Neuronal stem cell (in vitro differentiated cells): Measurements from ENCODE around the gene SUSD3.

ENCODE experiments used
- DNase-seq: peaks from one replicate; pipeline ENCODE4 v3.0.0-alpha.2; 2013; ENCODE audit warnings: low spot score
- H2AFZ ChIP-seq: one replicate; pipeline ENCODE4 v1.6.1; 2013; ENCODE audit warnings: mild to moderate bottlenecking, low read length, inconsistent platforms
- H2AK5ac ChIP-seq: 2 replicates; pipeline ENCODE4 v1.6.1; 2013; ENCODE audit warnings: low read depth, mild to moderate bottlenecking, inconsistent platforms, low read length, moderate library complexity, mixed read lengths
- H2BK120ac ChIP-seq: 2 replicates; pipeline ENCODE4 v1.6.1; 2013; ENCODE audit warnings: low read depth, mild to moderate bottlenecking, inconsistent platforms, low read length, moderate library complexity, mixed read lengths
- H2BK12ac ChIP-seq: one replicate; pipeline ENCODE4 v1.6.1; 2013; ENCODE audit warnings: low read length, inconsistent platforms
- H2BK15ac ChIP-seq: 2 replicates; pipeline ENCODE4 v1.6.1; 2013; ENCODE audit warnings: mild to moderate bottlenecking, low read length, inconsistent platforms, mixed read lengths
- H2BK5ac ChIP-seq: one replicate; pipeline ENCODE4 v1.6.1; 2013; ENCODE audit warnings: inconsistent platforms, mild to moderate bottlenecking, low read length, moderate library complexity
- H3K14ac ChIP-seq: one replicate; pipeline ENCODE4 v1.6.1; 2013; ENCODE audit warnings: low read length, inconsistent platforms
- H3K18ac ChIP-seq: 2 replicates; pipeline ENCODE4 v1.6.1; 2013; ENCODE audit warnings: low read length, inconsistent platforms
- H3K23ac ChIP-seq: 2 replicates; pipeline ENCODE4 v1.6.1; 2013; ENCODE audit warnings: low read depth, mild to moderate bottlenecking, mixed read lengths, low read length, inconsistent platforms; ENCODE audit not compliant: poor library complexity
- H3K27ac ChIP-seq: replicated peaks from 3 replicates; pipeline ENCODE4 v1.5.1; 2013; ENCODE audit warnings: low read length, inconsistent platforms
- H3K27me3 ChIP-seq, 3 experiments: 2 replicates each; pipeline ENCODE4 v1.6.1; 2013; ENCODE audit warnings: low read length in 3 of 3, mild to moderate bottlenecking in 2 of 3, inconsistent platforms in 1 of 3, low read depth in 1 of 3, mixed read lengths in 1 of 3, moderate library complexity in 1 of 3; ENCODE audit not compliant: control insufficient read depth in 3 of 3, insufficient read depth in 3 of 3
- H3K36me3 ChIP-seq, 2 donors: replicated peaks in 1 of 2; 2 replicates each; pipeline ENCODE4 v1.6.1; 2013; ENCODE audit warnings: low read length in 2 of 2; ENCODE audit not compliant: control insufficient read depth in 2 of 2, insufficient read depth in 2 of 2
- H3K4ac ChIP-seq: 2 replicates; pipeline ENCODE4 v1.6.1; 2013; ENCODE audit warnings: inconsistent platforms, mild to moderate bottlenecking, low read length, moderate library complexity
- H3K4me1 ChIP-seq, 2 donors: 1 replicate in 1 of 2; 2 replicates in 1 of 2; pipeline ENCODE4 v1.6.1; 2013; ENCODE audit warnings: low read length in 2 of 2, low read depth in 1 of 2; ENCODE audit not compliant: control insufficient read depth in 2 of 2, insufficient read depth in 1 of 2
- H3K4me2 ChIP-seq: one replicate; pipeline ENCODE4 v1.6.1; 2013; ENCODE audit warnings: mild to moderate bottlenecking, low read length, inconsistent platforms; ENCODE audit not compliant: insufficient read depth, poor library complexity, severe bottlenecking
- H3K4me3 ChIP-seq, 2 donors: 2 replicates each; pipeline ENCODE4 v1.5.1; 2013; ENCODE audit warnings: low read length in 2 of 2, mild to moderate bottlenecking in 2 of 2, inconsistent platforms in 1 of 2, moderate library complexity in 1 of 2
- H3K79me1 ChIP-seq: one replicate; pipeline ENCODE4 v1.6.1; 2013; ENCODE audit warnings: low read depth, mild to moderate bottlenecking, inconsistent platforms, low read length, moderate library complexity
- H3K9ac ChIP-seq: one replicate; pipeline ENCODE4 v1.6.1; 2013; ENCODE audit warnings: mild to moderate bottlenecking, low read depth, low read length, inconsistent platforms; ENCODE audit not compliant: poor library complexity
- H3K9me3 ChIP-seq, 2 donors: replicated peaks in 1 of 2; 2 replicates each; pipeline versions ENCODE3 to v1.6.1; 2013; ENCODE audit warnings: low read length in 2 of 2, mild to moderate bottlenecking in 2 of 2, inconsistent platforms in 1 of 2, low read depth in 1 of 2, mixed read lengths in 1 of 2, moderate library complexity in 1 of 2; ENCODE audit not compliant: control insufficient read depth in 2 of 2, insufficient read depth in 1 of 2
- H4K8ac ChIP-seq: one replicate; pipeline ENCODE4 v1.6.1; 2013; ENCODE audit warnings: low read depth, mild to moderate bottlenecking, inconsistent platforms, low read length, moderate library complexity
- H4K91ac ChIP-seq: one replicate; pipeline ENCODE4 v1.6.1; 2013; ENCODE audit warnings: low read length, low read depth, mild to moderate bottlenecking, inconsistent platforms; ENCODE audit not compliant: poor library complexity
- WGBS, 2 donors: extraction: QIAGEN DNeasy Blood & Tissue Kit; methylation state at CpG; one replicate each; pipeline ENCODE4 v1.1.7; 2013; ENCODE audit warnings: missing lambda C conversion rate in 2 of 2, mixed read lengths in 1 of 2; ENCODE audit not compliant: insufficient read length in 2 of 2, insufficient replicate concordance in 1 of 2; ENCODE audit errors: extremely low coverage in 2 of 2; 5-methylcytosine and 5-hydroxymethylcytosine counted together

Gene SUSD3

DNA sequence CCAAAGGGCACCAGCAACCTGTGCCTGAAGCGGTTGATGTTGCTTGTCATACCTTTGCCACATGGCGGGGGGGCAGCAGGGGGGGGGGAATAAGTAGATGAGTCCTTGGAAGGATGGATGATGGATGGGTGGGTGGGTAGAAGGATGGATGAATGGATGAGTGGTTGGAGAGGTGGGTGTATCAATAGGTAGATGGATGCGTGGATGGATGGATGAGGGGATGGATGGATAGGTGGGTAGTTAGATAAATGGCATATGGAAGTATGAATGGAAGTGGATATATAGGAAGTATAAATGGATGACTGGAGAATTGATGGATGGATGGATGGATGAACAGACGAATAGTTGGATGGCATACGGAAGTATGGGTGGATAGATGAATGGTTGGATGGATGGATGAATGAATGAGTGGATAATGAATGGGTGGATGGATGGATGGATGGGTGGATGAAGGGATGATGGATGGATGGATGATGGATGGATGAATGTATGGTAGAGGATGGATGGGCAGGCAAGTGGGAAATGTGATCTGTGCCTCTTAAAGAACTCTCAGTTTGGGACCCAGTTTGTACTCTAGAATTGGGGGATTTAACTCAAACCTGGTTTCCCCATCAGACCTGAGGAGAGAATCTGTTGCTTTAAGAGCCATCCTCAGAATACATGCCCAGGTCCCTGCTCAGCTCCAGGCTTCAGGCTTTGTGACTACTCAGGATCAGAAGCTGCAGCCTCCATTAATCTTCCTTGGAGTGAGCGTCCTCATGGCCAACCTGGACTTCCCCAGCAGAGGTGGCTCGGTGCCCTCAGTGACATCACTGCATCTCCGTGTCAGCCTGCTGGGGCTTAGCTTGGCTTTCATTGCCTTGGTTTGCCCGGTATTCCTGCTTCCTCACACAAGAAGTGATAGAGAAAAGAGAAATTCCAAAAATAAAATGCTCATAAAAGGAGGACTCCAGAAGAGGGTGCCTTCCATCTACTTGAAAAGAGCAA lies 27.6 kb upstream of the SUSD3 start:
- Histone ChIP-seq H3K9me3 (peaks cover 0 to 2% of the 10 kb centered on the region in 2 donors), H4K91ac (no peak overlapping the region), H3K4ac (no peak overlapping the region), H2BK12ac (no peak overlapping the region), H3K4me2 (no peak overlapping the region), H2BK15ac (no peak overlapping the region), H2AFZ (no peak overlapping the region), H3K9ac (no peak overlapping the region), H2AK5ac (no peak overlapping the region), H3K14ac (no peak overlapping the region), H3K23ac (no peak overlapping the region), H2BK120ac (no peak overlapping the region), H2BK5ac (no peak overlapping the region), H3K36me3 (no peaks in the 10 kb centered on the region), H3K79me1 (no peaks in the 10 kb centered on the region), H3K27ac (no peak overlapping the region), H3K4me3 (no peak overlapping the region), H4K8ac (no peak overlapping the region), H3K18ac (no peak overlapping the region), H3K4me1 (no peaks in the 10 kb centered on the region), H3K27me3 (peaks cover 0 to 37% (median 0%) of the 10 kb centered on the region in 3 experiments)
- WGBS, 2 donors: 100% methylated on average over 2 to 3 of the region's 9 CpGs
- DNase-seq: no peak

DNA sequence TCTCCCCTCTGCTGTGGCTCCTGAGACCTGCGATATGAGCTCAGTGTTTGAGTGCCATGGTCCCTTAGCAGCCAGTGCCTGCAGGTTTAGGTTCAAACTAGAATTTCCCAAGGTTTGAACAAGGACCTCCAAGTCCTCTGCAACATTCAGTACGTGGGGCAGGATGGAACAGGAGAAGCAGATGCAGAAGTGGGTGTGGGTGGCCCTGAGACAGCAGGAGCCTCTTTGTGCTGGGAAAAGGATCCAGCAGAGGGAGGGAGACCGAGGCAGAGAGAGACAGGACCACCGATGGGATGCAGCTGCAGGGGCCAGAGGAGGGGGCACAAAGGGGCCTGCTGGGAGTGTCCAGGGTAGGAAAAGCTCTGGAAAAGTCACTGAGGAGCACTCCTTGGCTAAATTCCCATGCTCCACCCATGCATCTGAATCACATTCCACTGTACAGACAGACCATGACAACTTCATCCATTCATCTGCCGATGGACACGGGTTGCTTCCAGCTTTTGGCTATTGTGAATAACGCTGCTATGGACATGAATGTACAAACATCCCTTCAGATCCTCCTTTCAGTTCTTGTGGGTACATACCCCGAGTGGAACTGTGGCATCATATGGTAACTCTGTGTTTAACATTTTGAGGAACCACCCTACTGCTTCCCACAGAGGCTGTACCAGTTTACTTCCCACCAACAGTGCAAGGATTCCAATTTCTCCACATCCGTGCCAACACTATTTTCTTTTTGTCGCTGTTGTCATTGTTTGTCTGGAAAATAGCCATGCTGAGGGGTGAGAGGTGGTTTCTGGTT lies 26.7 kb upstream of the SUSD3 start:
- Histone ChIP-seq H3K27ac (no peak overlapping the region), H4K8ac (no peak overlapping the region), H2BK15ac (no peak overlapping the region), H3K9ac (no peak overlapping the region), H2AK5ac (no peak overlapping the region), H3K4me1 (no peaks in the 10 kb centered on the region), H4K91ac (no peak overlapping the region), H3K9me3 (peaks cover 0 to 2% of the 10 kb centered on the region in 2 donors), H3K27me3 (peaks cover 0 to 32% (median 0%) of the 10 kb centered on the region in 3 experiments), H3K18ac (no peak overlapping the region), H3K4me2 (no peak overlapping the region), H2BK5ac (no peak overlapping the region), H3K14ac (no peak overlapping the region), H3K4me3 (no peak overlapping the region), H3K4ac (no peak overlapping the region), H3K23ac (no peak overlapping the region), H3K36me3 (no peaks in the 10 kb centered on the region), H2BK120ac (no peak overlapping the region), H2AFZ (no peak overlapping the region), H2BK12ac (no peak overlapping the region), H3K79me1 (no peaks in the 10 kb centered on the region)
- no CpG with 5 or more reads among the region's 10 CpGs for WGBS, 2 donors
- DNase-seq: no peak

DNA sequence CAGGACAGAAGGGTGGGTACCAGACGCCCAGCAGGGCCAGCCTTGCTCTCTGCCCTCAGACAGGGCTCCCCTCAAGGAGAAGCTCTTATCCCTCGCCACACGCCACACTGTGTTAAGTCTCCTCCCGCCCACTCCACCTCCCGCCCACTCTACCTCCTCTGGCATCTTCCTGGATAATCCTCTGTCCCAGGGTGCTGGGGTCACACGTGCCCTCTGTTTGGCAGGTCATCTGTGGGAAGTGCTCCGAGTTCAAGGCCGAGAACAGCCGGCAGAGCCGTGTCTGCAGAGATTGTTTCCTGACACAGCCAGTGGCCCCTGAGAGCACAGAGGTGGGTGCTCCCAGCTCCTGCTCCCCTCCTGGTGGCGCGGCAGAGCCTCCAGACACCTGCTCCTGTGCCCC lies 26.0 kb upstream of the SUSD3 start:
- H3K9me3 ChIP-seq: peaks cover 0 to 2% of the 10 kb centered on the region in 2 donors
- no peak overlapping the region for H2BK120ac ChIP-seq
- H3K4me2 ChIP-seq: peak overlapping the region; percentile 14
- H3K23ac ChIP-seq: no peak overlapping the region
- H4K8ac ChIP-seq: peak overlapping the region; percentile 9
- no peak overlapping the region for H2BK12ac ChIP-seq
- no peak overlapping the region for H3K27ac ChIP-seq
- H3K4me3 ChIP-seq: no peak overlapping the region
- H3K9ac ChIP-seq: no peak overlapping the region
- peak overlapping the region; percentile 58 for H3K18ac ChIP-seq
- no peak overlapping the region for H3K4ac ChIP-seq
- H2BK5ac ChIP-seq: peak overlapping the region; percentile 17
- H2AFZ ChIP-seq: no peak overlapping the region
- no peaks in the 10 kb centered on the region for H3K36me3 ChIP-seq
- H3K27me3 ChIP-seq: peaks cover 0 to 28% (median 0%) of the 10 kb centered on the region in 3 experiments
- H3K4me1 ChIP-seq: peaks cover 0 to 5% of the 10 kb centered on the region in 2 donors
- peak overlapping the region; percentile 79 for H2AK5ac ChIP-seq
- WGBS, 2 donors: no CpG with 5 or more reads among the region's 12 CpGs
- no peak for DNase-seq
- peak overlapping the region; percentile 39 for H2BK15ac ChIP-seq
- no peaks in the 10 kb centered on the region for H3K79me1 ChIP-seq
- no peak overlapping the region for H3K14ac ChIP-seq
- no peak overlapping the region for H4K91ac ChIP-seq

DNA sequence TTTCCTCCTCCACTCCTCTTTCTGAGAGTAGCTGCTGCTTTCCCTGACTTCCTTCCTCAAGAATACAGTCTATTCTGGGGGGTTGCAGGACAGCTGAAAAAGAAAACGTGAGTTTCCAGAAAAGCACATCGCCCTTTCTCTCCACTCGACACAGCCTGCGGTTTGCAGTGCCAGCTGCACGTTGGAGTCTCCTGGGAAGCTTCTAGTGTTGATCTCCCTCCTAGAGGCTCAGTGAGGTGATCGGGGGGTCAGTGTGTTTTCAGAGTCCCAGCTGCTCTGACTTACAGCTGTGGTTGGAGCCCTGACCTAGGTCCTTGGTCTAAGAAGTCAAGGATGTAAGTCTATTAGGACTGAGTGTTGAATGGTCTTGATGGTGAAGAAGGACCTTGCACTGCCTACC lies 25.0 kb upstream of the SUSD3 start:
- H2BK15ac ChIP-seq: no peak overlapping the region
- H2BK120ac ChIP-seq: no peak overlapping the region
- H3K14ac ChIP-seq: peak overlapping the region; percentile 76
- H3K4me3 ChIP-seq: no peak overlapping the region
- no peak overlapping the region for H2BK5ac ChIP-seq
- peak overlapping the region; percentile 8 for H3K18ac ChIP-seq
- peak overlapping the region; percentile 72 for H2AK5ac ChIP-seq
- H3K79me1 ChIP-seq: peaks cover 1% of the 10 kb centered on the region
- H3K27ac ChIP-seq: no peak overlapping the region
- no CpG with 5 or more reads among the region's 6 CpGs for WGBS, 2 donors
- no peak overlapping the region for H2BK12ac ChIP-seq
- no peak overlapping the region for H3K4me2 ChIP-seq
- DNase-seq: no peak
- no peak overlapping the region for H2AFZ ChIP-seq
- no peak overlapping the region for H3K4ac ChIP-seq
- H3K23ac ChIP-seq: no peak overlapping the region
- no peak overlapping the region for H4K91ac ChIP-seq
- H3K9ac ChIP-seq: no peak overlapping the region
- H4K8ac ChIP-seq: no peak overlapping the region
- peaks cover 0 to 2% of the 10 kb centered on the region in 2 donors for H3K9me3 ChIP-seq
- no peaks in the 10 kb centered on the region for H3K36me3 ChIP-seq
- peaks cover 0 to 7% of the 10 kb centered on the region in 2 donors for H3K4me1 ChIP-seq
- peaks cover 0 to 28% (median 0%) of the 10 kb centered on the region in 3 experiments for H3K27me3 ChIP-seq
